Measurements from ENCODE around the gene STRBP.

- TF ChIP-seq CTCF (IDR thresholded peaks at IDR 0.05; ENCODE audit: insufficient read depth, low read length) (no peak), POLR2AphosphoS5 (IDR thresholded peaks at IDR 0.05; ENCODE audit: low read depth) (no peak), REST (IDR thresholded peaks at IDR 0.05; ENCODE audit: insufficient replicate concordance, low read depth) (no peak)
These were observed 6.0 kb downstream of the STRBP start for GRCh38 chr9:123262338-123262737.

Measured in HL-60 (cell line).